GM19035 (cell line): ENCODE results near the gene CYB5RL.

ENCODE experiments used
- ATAC-seq: cut with Tn5 transposase; IDR thresholded peaks from one replicate; pipeline ENCODE4 v1.9.1; 2021; ENCODE audit not compliant: unreplicated experiment

Gene CYB5RL

DNA sequence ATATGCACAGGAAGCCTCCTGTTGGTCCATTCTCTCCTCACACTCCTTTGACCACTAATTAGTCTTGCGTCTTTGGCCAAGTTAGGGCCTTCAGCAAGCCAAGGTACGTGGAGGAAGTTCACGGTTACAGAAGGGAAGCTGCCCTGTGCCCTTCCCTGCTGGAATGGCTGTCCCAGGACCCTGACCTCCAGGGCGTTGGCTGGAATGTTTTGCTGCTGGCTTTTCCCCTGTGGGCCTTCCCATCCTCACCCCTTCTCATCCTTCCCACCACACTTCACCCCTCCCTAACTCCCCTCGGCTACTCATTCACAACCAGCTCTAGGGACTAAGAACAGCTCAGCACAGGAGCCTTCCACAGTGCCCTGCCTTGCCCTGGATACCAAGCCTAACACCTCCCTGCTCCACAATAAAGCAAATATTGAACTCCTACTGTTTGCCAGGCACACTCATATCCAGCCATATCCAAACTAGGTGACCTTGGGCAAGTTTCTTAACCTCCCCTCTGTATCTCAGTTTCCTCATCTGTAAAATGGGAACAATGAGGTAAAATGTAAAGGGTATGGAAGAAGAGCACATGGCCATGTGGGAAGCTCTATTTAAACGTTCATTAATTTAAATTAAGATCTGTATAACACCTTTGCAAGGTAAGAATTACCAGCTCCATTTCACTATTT is 38.2 kb downstream of the CYB5RL start:
- ATAC-seq, result no peak

DNA sequence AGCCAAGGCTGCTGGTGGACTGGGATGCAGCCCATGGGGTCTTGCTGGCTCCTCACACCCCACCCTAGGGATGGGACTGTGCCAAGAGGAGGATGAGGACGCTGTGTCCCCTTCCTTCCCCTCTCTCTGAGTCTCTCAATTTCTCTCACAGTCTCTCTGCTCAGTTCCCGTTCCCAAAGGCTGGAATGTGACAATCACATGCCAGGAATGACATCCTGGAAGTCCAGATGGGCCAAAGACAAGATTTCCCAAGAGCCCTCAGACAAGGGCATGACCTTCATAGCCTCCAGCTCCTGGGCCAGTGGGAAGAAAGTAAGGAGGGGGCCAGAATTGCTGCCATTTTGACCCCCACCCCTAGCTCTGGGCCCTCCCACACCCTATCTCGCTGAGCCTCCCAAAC is 39.5 kb downstream of the CYB5RL start:
- ATAC-seq, result no peak

- no peak for ATAC-seq
Observed at GRCh38 chr1:54159733-54160316, 40.0 kb downstream of the CYB5RL start.

DNA sequence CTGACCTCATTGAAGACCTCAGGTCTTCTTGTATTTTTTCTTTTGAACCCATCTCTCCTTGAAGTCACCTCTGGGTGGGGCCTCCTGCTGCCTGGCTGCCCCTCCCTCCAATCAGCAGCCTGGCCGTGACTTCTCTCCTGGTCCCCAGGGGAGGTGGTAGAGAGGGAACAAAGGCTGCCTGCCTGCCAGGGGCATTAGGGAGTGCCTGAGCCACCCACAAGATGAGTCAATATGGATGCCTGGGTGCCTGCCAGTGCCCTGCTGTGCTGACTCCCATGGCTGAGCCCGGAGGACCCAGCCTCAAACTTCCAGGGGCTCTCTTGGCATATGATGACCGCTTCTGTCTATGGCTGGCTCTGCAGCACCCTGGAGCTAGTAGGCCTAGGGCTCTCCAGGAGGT is 41.8 kb downstream of the CYB5RL start:
- no peak for ATAC-seq

- ATAC-seq, result no peak
Observed at GRCh38 chr1:54157401-54157800, 42.4 kb downstream of the CYB5RL start.

DNA sequence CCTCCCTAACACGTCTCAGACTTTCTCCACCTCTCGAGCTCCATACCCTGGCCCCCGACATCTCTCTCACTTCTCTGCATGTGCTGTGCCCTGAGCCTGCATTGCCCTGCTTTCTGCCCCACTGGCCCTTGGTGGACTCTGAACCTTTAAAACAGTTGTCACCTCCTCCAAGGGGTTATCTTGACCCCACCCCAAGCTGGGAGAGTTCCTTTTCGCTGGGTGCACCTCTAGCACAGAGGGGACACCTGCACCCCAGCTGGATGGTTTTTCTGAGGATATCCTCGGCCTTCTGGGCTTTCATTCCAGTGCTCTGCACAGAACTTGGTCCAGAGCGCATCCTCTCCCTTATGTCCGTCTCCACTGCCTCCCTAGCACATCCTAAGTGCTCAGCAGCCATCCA is 42.8 kb downstream of the CYB5RL start:
- no peak for ATAC-seq

GRCh38 chr1:54156201-54156600 is 43.6 kb downstream of the CYB5RL start:
- no peak for ATAC-seq

- no peak for ATAC-seq
Observed at GRCh38 chr1:54153535-54154439, 46.0 kb downstream of the CYB5RL start.

- no peak for ATAC-seq
Observed at GRCh38 chr1:54152696-54153095, 47.1 kb downstream of the CYB5RL start, which contains the start of gene CDCP2. CDCP2 (minus strand) TSS chr1:54153000; CDS start chr1:54152922, 78 bp downstream.

DNA sequence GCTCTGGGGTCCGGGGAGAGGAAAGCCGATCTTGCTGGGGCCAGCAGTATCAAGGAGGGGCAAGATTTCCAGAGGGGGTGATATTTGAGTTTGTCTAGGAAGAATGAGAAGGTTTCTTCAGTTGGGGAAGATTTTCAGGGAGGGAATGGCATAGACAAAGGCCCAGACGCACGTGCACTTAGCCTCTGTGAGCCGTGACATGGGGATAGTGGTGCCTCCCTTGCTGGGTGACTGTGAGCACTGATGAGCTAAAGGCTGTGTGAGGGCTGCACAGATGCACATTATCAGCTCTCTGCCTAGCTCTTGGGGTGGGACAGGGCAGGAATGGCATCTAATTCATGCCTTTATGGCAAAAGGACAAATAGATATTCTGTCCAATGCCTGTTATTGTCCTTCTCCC is 48.8 kb downstream of the CYB5RL start:
- ATAC-seq, result no peak
